HepG2 (cell line): ENCODE results near the gene CFAP210. TPM values are rescaled to one million over a fixed set of nuclear protein-coding genes. Genes with fewer than 3 reads are reported as not detected.
A peak's percentile ranks its signal among the peaks of the same experiment; 100 is the strongest.

Source experiments
- ADNP ChIP-seq: sonication (generic); formaldehyde crosslinking; IDR thresholded peaks from 2 replicates; pipeline ENCODE4 v1.4.0; 2020; ENCODE audit warnings: missing genetic modification reagents
- ISL2 ChIP-seq: sonication (generic); formaldehyde crosslinking; IDR thresholded peaks from 2 replicates; pipeline ENCODE4 v1.5.0; 2020; ENCODE audit warnings: missing genetic modification reagents
- TARDBP ChIP-seq: sonication (generic); formaldehyde crosslinking; IDR thresholded peaks from 2 replicates; pipeline ENCODE4 v1.8.0; 2022; ENCODE audit warnings: mild to moderate bottlenecking, missing genetic modification reagents
- ZFP41 ChIP-seq: sonication (generic); formaldehyde crosslinking; IDR thresholded peaks from 2 replicates; pipeline ENCODE4 v1.4.0; 2020; ENCODE audit warnings: mild to moderate bottlenecking, missing genetic modification reagents, borderline replicate concordance
- ZNF776 ChIP-seq: sonication (generic); formaldehyde crosslinking; IDR thresholded peaks from 2 replicates; pipeline ENCODE4 v1.4.0; 2020; ENCODE audit warnings: mild to moderate bottlenecking, missing genetic modification reagents
- polyA plus RNA-seq, 8 experiments: library from polyadenylated mRNA; depleted of rRNA in 3 of 8; stranded (reverse) in 7 of 8; unstranded in 1 of 8; fragments of >200 nt; fragmentation: Illumina TruSeq in 4 of 8; extraction: Trizol in 4 of 8; gene quantifications; 2 replicates each; pipeline versions ENCODE4 v1.2.1 to v1.2.3, GENCODE V29; 2011 to 2016; ENCODE audit warnings: low read depth in 4 of 8, missing spikeins in 1 of 8, mixed read lengths in 1 of 8; ENCODE audit not compliant: insufficient read depth in 1 of 8
- total RNA-seq, 5 experiments: library from RNA; depleted of rRNA; stranded (reverse); fragments of >200 nt; fragmentation: Illumina TruSeq; extraction: Trizol; gene quantifications; 2 replicates each; pipeline ENCODE4 v1.2.3, GENCODE V29; 2016; ENCODE audit warnings: low read depth in 1 of 5
- TF ChIP-seq, protein P1 (sequence below): IDR thresholded peaks from 2 replicates; pipeline ENCODE4 v1.6.1; 2016; ENCODE audit warnings: control low read depth
- TF ChIP-seq, protein P2 (sequence below): sonication (generic); formaldehyde crosslinking; IDR thresholded peaks from 2 replicates; pipeline ENCODE4 v1.5.0; 2020; ENCODE audit warnings: mild to moderate bottlenecking, missing genetic modification reagents, borderline replicate concordance
- TF ChIP-seq, protein P3 (sequence below): sonication (generic); formaldehyde crosslinking; IDR thresholded peaks from 2 replicates; pipeline ENCODE4 v1.5.1; 2020; ENCODE audit warnings: missing genetic modification reagents, mild to moderate bottlenecking, borderline replicate concordance
- TF ChIP-seq, protein P4 (sequence below): sonication (generic); formaldehyde crosslinking; IDR thresholded peaks from 2 replicates; pipeline ENCODE4 v1.9.0; 2021; ENCODE audit warnings: mild to moderate bottlenecking, missing genetic modification reagents
- TF ChIP-seq, protein P5 (sequence below): sonication (generic); formaldehyde crosslinking; conservative IDR thresholded peaks from 2 replicates; pipeline ENCODE4 v1.8.1; 2023; ENCODE audit warnings: missing genetic modification reagents

The CFAP210 gene
- total and polyA plus RNA-seq, 2 of the 13 experiments (the other 11 are each of a cell fraction or from before 2014, with no cell fraction given): 0.18 TPM; not detected in 1

DNA sequence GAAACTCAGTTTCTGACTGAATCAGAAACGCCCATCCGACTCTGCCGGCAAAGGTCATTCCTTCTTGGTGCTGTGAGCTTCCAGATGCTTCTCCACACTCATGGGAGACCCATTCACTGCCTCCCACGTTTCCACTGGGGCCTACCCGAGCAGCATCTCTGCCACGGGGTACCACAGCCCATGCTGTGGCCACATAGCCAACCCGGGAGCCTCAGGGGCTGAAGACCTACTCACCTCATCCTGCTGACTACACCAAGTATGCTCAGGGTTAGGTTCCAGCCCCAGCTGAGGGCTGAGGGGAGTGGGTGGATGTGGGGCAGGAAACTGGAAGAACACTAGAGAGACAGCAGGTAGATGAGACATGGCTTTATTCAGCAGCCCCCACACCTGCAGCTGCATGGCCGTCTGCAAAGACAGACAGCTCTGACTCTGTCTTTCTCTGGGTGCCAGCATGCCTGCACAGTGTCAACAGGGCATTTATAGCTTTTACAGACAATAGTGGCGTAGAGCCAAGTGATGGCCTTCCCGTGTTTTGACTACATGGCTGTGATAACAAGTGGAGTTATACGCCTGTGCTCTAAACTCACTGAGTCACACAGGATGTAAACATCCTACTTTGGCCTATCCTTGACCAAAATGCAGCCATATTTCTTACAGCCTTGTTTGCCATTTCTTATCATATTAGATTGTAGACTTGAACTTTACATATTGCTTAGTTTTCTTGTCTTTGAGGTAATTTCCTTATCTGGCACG, 22.9 kb upstream of the CFAP210 start (continued):
- 0 out of 2 replicates have a peak, but pooled peaks have one; percentile 29 for TF ChIP-seq ISL2 (CRISPR knock-in tag)
- TF ChIP-seq, protein P1, sequence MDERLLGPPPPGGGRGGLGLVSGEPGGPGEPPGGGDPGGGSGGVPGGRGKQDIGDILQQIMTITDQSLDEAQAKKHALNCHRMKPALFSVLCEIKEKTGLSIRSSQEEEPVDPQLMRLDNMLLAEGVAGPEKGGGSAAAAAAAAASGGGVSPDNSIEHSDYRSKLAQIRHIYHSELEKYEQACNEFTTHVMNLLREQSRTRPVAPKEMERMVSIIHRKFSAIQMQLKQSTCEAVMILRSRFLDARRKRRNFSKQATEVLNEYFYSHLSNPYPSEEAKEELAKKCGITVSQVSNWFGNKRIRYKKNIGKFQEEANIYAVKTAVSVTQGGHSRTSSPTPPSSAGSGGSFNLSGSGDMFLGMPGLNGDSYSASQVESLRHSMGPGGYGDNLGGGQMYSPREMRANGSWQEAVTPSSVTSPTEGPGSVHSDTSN (CRISPR knock-in tag): no peak
- TF ChIP-seq, protein P2, sequence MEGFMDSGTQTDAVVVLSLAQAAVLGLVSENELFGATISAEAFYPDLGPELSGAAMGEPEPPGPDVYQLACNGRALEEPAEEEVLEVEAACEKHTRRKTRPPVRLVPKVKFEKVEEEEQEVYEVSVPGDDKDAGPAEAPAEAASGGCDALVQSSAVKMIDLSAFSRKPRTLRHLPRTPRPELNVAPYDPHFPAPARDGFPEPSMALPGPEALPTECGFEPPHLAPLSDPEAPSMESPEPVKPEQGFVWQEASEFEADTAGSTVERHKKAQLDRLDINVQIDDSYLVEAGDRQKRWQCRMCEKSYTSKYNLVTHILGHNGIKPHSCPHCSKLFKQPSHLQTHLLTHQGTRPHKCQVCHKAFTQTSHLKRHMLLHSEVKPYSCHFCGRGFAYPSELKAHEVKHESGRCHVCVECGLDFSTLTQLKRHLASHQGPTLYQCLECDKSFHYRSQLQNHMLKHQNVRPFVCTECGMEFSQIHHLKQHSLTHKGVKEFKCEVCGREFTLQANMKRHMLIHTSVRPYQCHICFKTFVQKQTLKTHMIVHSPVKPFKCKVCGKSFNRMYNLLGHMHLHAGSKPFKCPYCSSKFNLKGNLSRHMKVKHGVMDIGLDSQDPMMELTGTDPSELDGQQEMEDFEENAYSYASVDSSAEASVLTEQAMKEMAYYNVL (CRISPR knock-in tag): no peak
- TF ChIP-seq, protein P3, sequence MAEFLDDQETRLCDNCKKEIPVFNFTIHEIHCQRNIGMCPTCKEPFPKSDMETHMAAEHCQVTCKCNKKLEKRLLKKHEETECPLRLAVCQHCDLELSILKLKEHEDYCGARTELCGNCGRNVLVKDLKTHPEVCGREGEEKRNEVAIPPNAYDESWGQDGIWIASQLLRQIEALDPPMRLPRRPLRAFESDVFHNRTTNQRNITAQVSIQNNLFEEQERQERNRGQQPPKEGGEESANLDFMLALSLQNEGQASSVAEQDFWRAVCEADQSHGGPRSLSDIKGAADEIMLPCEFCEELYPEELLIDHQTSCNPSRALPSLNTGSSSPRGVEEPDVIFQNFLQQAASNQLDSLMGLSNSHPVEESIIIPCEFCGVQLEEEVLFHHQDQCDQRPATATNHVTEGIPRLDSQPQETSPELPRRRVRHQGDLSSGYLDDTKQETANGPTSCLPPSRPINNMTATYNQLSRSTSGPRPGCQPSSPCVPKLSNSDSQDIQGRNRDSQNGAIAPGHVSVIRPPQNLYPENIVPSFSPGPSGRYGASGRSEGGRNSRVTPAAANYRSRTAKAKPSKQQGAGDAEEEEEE (CRISPR knock-in tag): no peak; the same call in 1 of the 2 replicates
- no peak; the same call in 1 of the 2 replicates for TF ChIP-seq TARDBP (CRISPR knock-in tag)
- no peak for TF ChIP-seq ADNP (CRISPR knock-in tag)
- TF ChIP-seq, protein P4, sequence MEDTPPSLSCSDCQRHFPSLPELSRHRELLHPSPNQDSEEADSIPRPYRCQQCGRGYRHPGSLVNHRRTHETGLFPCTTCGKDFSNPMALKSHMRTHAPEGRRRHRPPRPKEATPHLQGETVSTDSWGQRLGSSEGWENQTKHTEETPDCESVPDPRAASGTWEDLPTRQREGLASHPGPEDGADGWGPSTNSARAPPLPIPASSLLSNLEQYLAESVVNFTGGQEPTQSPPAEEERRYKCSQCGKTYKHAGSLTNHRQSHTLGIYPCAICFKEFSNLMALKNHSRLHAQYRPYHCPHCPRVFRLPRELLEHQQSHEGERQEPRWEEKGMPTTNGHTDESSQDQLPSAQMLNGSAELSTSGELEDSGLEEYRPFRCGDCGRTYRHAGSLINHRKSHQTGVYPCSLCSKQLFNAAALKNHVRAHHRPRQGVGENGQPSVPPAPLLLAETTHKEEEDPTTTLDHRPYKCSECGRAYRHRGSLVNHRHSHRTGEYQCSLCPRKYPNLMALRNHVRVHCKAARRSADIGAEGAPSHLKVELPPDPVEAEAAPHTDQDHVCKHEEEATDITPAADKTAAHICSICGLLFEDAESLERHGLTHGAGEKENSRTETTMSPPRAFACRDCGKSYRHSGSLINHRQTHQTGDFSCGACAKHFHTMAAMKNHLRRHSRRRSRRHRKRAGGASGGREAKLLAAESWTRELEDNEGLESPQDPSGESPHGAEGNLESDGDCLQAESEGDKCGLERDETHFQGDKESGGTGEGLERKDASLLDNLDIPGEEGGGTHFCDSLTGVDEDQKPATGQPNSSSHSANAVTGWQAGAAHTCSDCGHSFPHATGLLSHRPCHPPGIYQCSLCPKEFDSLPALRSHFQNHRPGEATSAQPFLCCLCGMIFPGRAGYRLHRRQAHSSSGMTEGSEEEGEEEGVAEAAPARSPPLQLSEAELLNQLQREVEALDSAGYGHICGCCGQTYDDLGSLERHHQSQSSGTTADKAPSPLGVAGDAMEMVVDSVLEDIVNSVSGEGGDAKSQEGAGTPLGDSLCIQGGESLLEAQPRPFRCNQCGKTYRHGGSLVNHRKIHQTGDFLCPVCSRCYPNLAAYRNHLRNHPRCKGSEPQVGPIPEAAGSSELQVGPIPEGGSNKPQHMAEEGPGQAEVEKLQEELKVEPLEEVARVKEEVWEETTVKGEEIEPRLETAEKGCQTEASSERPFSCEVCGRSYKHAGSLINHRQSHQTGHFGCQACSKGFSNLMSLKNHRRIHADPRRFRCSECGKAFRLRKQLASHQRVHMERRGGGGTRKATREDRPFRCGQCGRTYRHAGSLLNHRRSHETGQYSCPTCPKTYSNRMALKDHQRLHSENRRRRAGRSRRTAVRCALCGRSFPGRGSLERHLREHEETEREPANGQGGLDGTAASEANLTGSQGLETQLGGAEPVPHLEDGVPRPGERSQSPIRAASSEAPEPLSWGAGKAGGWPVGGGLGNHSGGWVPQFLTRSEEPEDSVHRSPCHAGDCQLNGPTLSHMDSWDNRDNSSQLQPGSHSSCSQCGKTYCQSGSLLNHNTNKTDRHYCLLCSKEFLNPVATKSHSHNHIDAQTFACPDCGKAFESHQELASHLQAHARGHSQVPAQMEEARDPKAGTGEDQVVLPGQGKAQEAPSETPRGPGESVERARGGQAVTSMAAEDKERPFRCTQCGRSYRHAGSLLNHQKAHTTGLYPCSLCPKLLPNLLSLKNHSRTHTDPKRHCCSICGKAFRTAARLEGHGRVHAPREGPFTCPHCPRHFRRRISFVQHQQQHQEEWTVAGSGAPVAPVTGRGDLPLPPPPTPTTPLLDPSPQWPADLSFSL (CRISPR knock-in tag): no peak
- no peak for TF ChIP-seq ZNF776 (CRISPR knock-in tag)
- TF ChIP-seq, protein P5, sequence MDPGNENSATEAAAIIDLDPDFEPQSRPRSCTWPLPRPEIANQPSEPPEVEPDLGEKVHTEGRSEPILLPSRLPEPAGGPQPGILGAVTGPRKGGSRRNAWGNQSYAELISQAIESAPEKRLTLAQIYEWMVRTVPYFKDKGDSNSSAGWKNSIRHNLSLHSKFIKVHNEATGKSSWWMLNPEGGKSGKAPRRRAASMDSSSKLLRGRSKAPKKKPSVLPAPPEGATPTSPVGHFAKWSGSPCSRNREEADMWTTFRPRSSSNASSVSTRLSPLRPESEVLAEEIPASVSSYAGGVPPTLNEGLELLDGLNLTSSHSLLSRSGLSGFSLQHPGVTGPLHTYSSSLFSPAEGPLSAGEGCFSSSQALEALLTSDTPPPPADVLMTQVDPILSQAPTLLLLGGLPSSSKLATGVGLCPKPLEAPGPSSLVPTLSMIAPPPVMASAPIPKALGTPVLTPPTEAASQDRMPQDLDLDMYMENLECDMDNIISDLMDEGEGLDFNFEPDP (CRISPR knock-in tag): no peak
- TF ChIP-seq ZFP41 (CRISPR knock-in tag): no peak
